Liver (tissue), 9 donors: ENCODE results near the gene MRPS16. TPM values are rescaled to one million over a fixed set of nuclear protein-coding genes. Genes with fewer than 3 reads are reported as not detected.

ENCODE experiments used
- DNase-seq: peaks from one replicate; pipeline ENCODE4 v3.0.0-alpha.2; 2017; ENCODE audit warnings: low spot score
- H3K27ac ChIP-seq, 2 donors: one replicate each; pipeline ENCODE4 v1.7.0; 2013; ENCODE audit warnings: inconsistent platforms in 2 of 2, low read length in 2 of 2, control low read depth in 1 of 2, low read depth in 1 of 2, mild to moderate bottlenecking in 1 of 2
- H3K27me3 ChIP-seq, 4 donors: one replicate each; pipeline versions ENCODE4 v1.6.1 to v1.7.0; 2013; ENCODE audit warnings: low read length in 3 of 4, inconsistent platforms in 1 of 4, mild to moderate bottlenecking in 1 of 4, moderate library complexity in 1 of 4; ENCODE audit not compliant: control insufficient read depth in 4 of 4, insufficient read depth in 4 of 4
- H3K36me3 ChIP-seq, 4 donors: one replicate each; pipeline versions ENCODE4 v1.6.1 to v1.7.0; 2013; ENCODE audit warnings: low read length in 3 of 4, mild to moderate bottlenecking in 3 of 4, low read depth in 1 of 4, moderate library complexity in 1 of 4; ENCODE audit not compliant: control insufficient read depth in 4 of 4, insufficient read depth in 3 of 4
- H3K4me1 ChIP-seq, 4 donors: one replicate each; pipeline versions ENCODE4 v1.6.1 to v1.7.0; 2013; ENCODE audit warnings: low read length in 3 of 4, mild to moderate bottlenecking in 3 of 4, moderate library complexity in 1 of 4; ENCODE audit not compliant: control insufficient read depth in 4 of 4, insufficient read depth in 4 of 4
- H3K4me3 ChIP-seq, 3 donors: one replicate each; pipeline versions ENCODE4 v1.6.1 to v1.7.0; 2013; ENCODE audit warnings: low read length in 3 of 3, control low read depth in 1 of 3, low read depth in 1 of 3, mild to moderate bottlenecking in 1 of 3
- H3K9ac ChIP-seq, 2 donors: one replicate each; pipeline ENCODE4 v1.7.0; 2013; ENCODE audit warnings: low read length in 2 of 2, mild to moderate bottlenecking in 2 of 2, moderate library complexity in 2 of 2, control low read depth in 1 of 2, low read depth in 1 of 2
- H3K9me3 ChIP-seq, 4 donors: one replicate each; pipeline versions ENCODE4 v1.6.1 to v1.7.0; 2013; ENCODE audit warnings: low read length in 3 of 4; ENCODE audit not compliant: control insufficient read depth in 4 of 4
- ATF3 ChIP-seq: IDR thresholded peaks from 2 replicates; pipeline ENCODE4 v1.6.1; 2016; ENCODE audit warnings: antibody characterized with exemption
- EGR1 ChIP-seq, 2 donors: IDR thresholded peaks; 2 replicates each; pipeline ENCODE4 v1.6.1; 2016 to 2018; ENCODE audit warnings: antibody characterized with exemption in 2 of 2, low read depth in 2 of 2
- FOXA1 ChIP-seq: IDR thresholded peaks from 2 replicates; pipeline ENCODE4 v1.6.1; 2016; ENCODE audit warnings: antibody characterized with exemption
- FOXA2 ChIP-seq: IDR thresholded peaks from 2 replicates; pipeline ENCODE4 v1.6.1; 2016; ENCODE audit warnings: antibody characterized with exemption
- GABPA ChIP-seq, 2 donors: IDR thresholded peaks in 1 of 2; conservative IDR thresholded peaks in 1 of 2; 2 replicates each; pipeline ENCODE4 v1.6.1; 2016; ENCODE audit warnings: antibody characterized with exemption in 2 of 2, mild to moderate bottlenecking in 1 of 2, moderate library complexity in 1 of 2
- HNF4A ChIP-seq, 2 donors: conservative IDR thresholded peaks; 2 replicates each; pipeline ENCODE4 v1.6.1; 2016; ENCODE audit warnings: antibody characterized with exemption in 2 of 2, mild to moderate bottlenecking in 2 of 2
- HNF4G ChIP-seq: IDR thresholded peaks from 2 replicates; pipeline ENCODE4 v1.6.1; 2016; ENCODE audit warnings: antibody characterized with exemption
- NR2F2 ChIP-seq: IDR thresholded peaks from 2 replicates; pipeline ENCODE4 v1.6.1; 2016; ENCODE audit warnings: antibody characterized with exemption
- RAD21 ChIP-seq, 2 donors: IDR thresholded peaks; 2 replicates each; pipeline ENCODE4 v1.6.1; 2016; ENCODE audit warnings: antibody characterized with exemption in 2 of 2, mild to moderate bottlenecking in 2 of 2
- REST ChIP-seq: IDR thresholded peaks from 2 replicates; pipeline ENCODE4 v1.6.1; 2016; ENCODE audit warnings: antibody characterized with exemption, mild to moderate bottlenecking
- RXRA ChIP-seq, 2 donors: IDR thresholded peaks; 2 replicates each; pipeline ENCODE4 v1.6.1; 2017 to 2018; ENCODE audit warnings: antibody characterized with exemption in 2 of 2, mild to moderate bottlenecking in 1 of 2
- SP1 ChIP-seq: IDR thresholded peaks from 2 replicates; pipeline ENCODE4 v1.6.1; 2018; ENCODE audit warnings: antibody characterized with exemption, mild to moderate bottlenecking
- TAF1 ChIP-seq: conservative IDR thresholded peaks from 2 replicates; pipeline ENCODE4 v1.6.1; 2016; ENCODE audit warnings: antibody characterized with exemption, mild to moderate bottlenecking
- YY1 ChIP-seq: IDR thresholded peaks from 2 replicates; pipeline ENCODE4 v1.6.1; 2016; ENCODE audit warnings: antibody characterized with exemption, mild to moderate bottlenecking
- ZBTB33 ChIP-seq: IDR thresholded peaks from 2 replicates; pipeline ENCODE4 v1.6.1; 2016; ENCODE audit warnings: antibody characterized with exemption
- WGBS: extraction: QIAGEN DNeasy Blood & Tissue Kit; methylation state at CpG from one replicate; pipeline ENCODE4 v1.1.7; 2013; 5-methylcytosine and 5-hydroxymethylcytosine counted together
- polyA plus RNA-seq, 2 donors: library from polyadenylated mRNA; stranded (reverse) in 1 of 2; unstranded in 1 of 2; fragments of 200-250 nt in 1 of 2; fragments of >200 nt in 1 of 2; fragmentation: Nextera tagmentation in 1 of 2; extraction: Ambion mirVana in 1 of 2; gene quantifications; one replicate each; pipeline versions ENCODE4 v1.2.1 to v1.2.3, GENCODE V29; 2013 to 2015
- total RNA-seq, 2 donors: library from RNA; depleted of rRNA; stranded (reverse); fragments of >200 nt; gene quantifications; one replicate each; pipeline ENCODE4 v1.2.3, GENCODE V29; 2014
- donor health status: healthy.
- donor health status: healthy.
- donor health status: healthy.
- donor health status: healthy.
- donor health status: healthy.

MRPS16 gene
- total and polyA plus RNA-seq, 4 donors, result 34.2 to 87.5 (median 48.3) TPM

- DNase-seq, result no peak
- 87% methylated on average over 1 of the region's 1 CpG for WGBS
Observed at GRCh38 chr10:73287441-73287840, 35.0 kb upstream of the MRPS16 start.

GRCh38 chr10:73281097-73281496 is 28.7 kb upstream of the MRPS16 start:
- H3K27me3 ChIP-seq, result no peaks in the 10 kb centered on the region
- no peak overlapping the region for H3K9ac ChIP-seq
- H3K4me1 ChIP-seq, result no peaks in the 10 kb centered on the region
- no peak for TF ChIP-seq REST
- TF ChIP-seq TAF1, result no peak
- no peak for TF ChIP-seq HNF4G
- no peak for TF ChIP-seq ATF3
- no peak for TF ChIP-seq EGR1 (IDR thresholded peaks at IDR 0.05; ENCODE audit: low read depth in 2 of 2)
- no peak for TF ChIP-seq RAD21 (IDR thresholded peaks at IDR 0.05)
- TF ChIP-seq HNF4A (conservative IDR thresholded peaks at IDR 0.05), result no peak
- no peak for TF ChIP-seq ZBTB33
- TF ChIP-seq FOXA1, result no peak
- TF ChIP-seq YY1, result no peak
- TF ChIP-seq NR2F2, result no peak
- TF ChIP-seq GABPA (IDR thresholded peaks at IDR 0.05 in 1 of 2, conservative IDR thresholded peaks at IDR 0.05 in 1 of 2), result no peak
- no peak for TF ChIP-seq SP1
- no peak for TF ChIP-seq RXRA (IDR thresholded peaks at IDR 0.05)
- 93% methylated on average over 3 of the region's 3 CpGs for WGBS
- no peaks in the 10 kb centered on the region for H3K9me3 ChIP-seq
- no peak for DNase-seq
- no peaks in the 10 kb centered on the region for H3K36me3 ChIP-seq
- no peak overlapping the region for H3K27ac ChIP-seq
- H3K4me3 ChIP-seq, result no peak overlapping the region

More at GRCh38 chr10:73287441-73287840, 35.0 kb upstream of the MRPS16 start:
- Histone ChIP-seq H3K4me3 (no peak overlapping the region), H3K36me3 (no peaks in the 10 kb centered on the region), H3K9me3 (no peaks in the 10 kb centered on the region), H3K9ac (no peak overlapping the region), H3K27ac (no peak overlapping the region), H3K27me3 (no peaks in the 10 kb centered on the region), H3K4me1 (no peaks in the 10 kb centered on the region)
- TF ChIP-seq FOXA2 (no peak), TAF1 (no peak), NR2F2 (no peak), RXRA (IDR thresholded peaks at IDR 0.05) (no peak), FOXA1 (no peak)
